HAP-1 (cell line): Measurements from ENCODE around the gene SDK1.

Experiments
- DNase-seq, 2 experiments: peaks; one replicate each; pipeline ENCODE4 v3.0.0-alpha.2; 2016 to 2020; ENCODE audit warnings: low spot score in 2 of 2
- H3K27me3 ChIP-seq: fragments of 250-450 bp; sonication (Bioruptor Pico); 2 replicates; pipeline ENCODE4 v1.5.1; 2020; ENCODE audit warnings: low read depth, mild to moderate bottlenecking, moderate library complexity
- H3K36me3 ChIP-seq: fragments of 250-450 bp; sonication (Bioruptor Pico); replicated peaks from 2 replicates; pipeline ENCODE4 v1.5.1; 2020; ENCODE audit warnings: mild to moderate bottlenecking
- H3K4me1 ChIP-seq: fragments of 250-450 bp; sonication (Bioruptor Pico); 2 replicates; pipeline ENCODE4 v1.5.1; 2020; ENCODE audit warnings: mild to moderate bottlenecking
- H3K4me3 ChIP-seq: fragments of 250-450 bp; sonication (Bioruptor Pico); 2 replicates; pipeline ENCODE4 v1.5.1; 2020; ENCODE audit warnings: mild to moderate bottlenecking, moderate library complexity
- H3K9me3 ChIP-seq: fragments of 250-450 bp; sonication (Bioruptor Pico); 2 replicates; pipeline ENCODE4 v1.5.1; 2020; ENCODE audit warnings: mild to moderate bottlenecking, moderate library complexity
- in situ Hi-C: fragments of 300-500 bp; cut with MboI; formaldehyde crosslinking; loops from 3 replicates; pipeline ENCODE4 v1.14.3; 2020; ENCODE audit warnings: low sequenced_read_pairs, inconsistent platforms, mixed read lengths

Gene SDK1

DNA sequence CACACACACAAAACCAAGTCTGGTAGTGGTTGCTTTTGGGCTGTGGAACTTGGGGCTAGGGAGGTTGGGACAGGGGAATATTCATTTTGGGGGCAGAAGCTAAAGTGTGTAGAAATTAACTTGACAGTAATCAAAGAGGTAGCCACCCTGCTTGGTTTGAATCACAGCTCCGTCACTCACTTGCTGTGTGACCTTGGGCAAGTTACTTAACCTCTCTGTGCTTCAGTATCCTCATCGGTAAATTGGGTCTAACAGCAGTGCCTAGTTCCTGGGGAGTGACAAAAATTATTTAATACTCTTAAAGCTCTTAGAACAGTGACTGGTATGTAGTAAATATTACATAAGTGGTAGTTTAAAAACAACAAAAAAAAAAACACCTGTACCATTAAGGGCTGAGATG is 489.8 kb downstream of the SDK1 start:
- DNase-seq = no peak
- no peaks in the 10 kb centered on the region for H3K4me1 ChIP-seq
- no peaks in the 10 kb centered on the region for H3K27me3 ChIP-seq
- no peak overlapping the region for H3K4me3 ChIP-seq
- in situ Hi-C loops = no loop called here
- no peaks in the 10 kb centered on the region for H3K9me3 ChIP-seq
- H3K36me3 ChIP-seq = no peaks in the 10 kb centered on the region

DNA sequence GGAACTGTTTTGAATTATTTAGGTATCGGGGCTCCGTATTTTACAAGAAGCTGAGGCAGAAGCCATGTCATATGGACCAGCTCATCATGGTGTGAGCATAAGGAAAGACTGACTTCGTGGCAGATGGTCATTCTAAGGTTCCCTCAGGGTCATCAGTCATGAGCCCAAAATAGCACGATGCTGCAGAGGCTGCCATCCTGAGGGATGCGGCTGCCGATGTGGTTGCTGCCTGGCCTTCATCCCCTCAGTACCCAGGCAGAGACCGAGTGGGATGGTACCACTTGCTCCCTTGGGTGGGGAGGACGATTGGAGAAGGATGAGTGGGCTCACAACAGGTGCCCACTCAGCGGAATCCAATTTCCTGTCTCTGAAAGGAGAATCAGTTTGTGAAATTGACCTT is 490.3 kb downstream of the SDK1 start:
- no peaks in the 10 kb centered on the region for H3K36me3 ChIP-seq
- H3K27me3 ChIP-seq = no peaks in the 10 kb centered on the region
- H3K9me3 ChIP-seq = no peaks in the 10 kb centered on the region
- H3K4me1 ChIP-seq = no peaks in the 10 kb centered on the region
- in situ Hi-C loops = no loop called here
- H3K4me3 ChIP-seq = no peak overlapping the region
- DNase-seq = no peak

DNA sequence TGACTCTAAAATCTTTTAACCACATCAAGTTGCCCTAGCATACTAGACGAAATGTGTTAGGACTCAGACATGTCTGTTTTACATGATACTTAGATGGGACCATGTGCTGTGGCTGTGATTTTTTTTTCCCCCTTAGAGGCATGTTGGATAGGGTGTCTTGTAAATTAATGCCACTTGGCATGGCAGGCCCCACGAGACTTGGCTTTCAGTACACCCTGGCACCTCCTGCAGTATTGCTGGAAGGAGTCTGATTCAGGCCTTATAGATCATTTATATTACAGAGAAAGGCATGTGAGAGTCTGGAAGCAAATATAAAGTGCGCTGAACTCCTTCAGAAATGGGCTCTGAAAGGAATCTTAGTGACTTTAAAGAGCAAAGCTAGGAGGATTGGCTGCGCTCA is 494.1 kb downstream of the SDK1 start:
- no peak for DNase-seq
- no peak overlapping the region for H3K4me3 ChIP-seq
- in situ Hi-C loops = no loop called here
- no peaks in the 10 kb centered on the region for H3K9me3 ChIP-seq
- no peaks in the 10 kb centered on the region for H3K27me3 ChIP-seq
- no peaks in the 10 kb centered on the region for H3K36me3 ChIP-seq
- H3K4me1 ChIP-seq = no peaks in the 10 kb centered on the region

DNA sequence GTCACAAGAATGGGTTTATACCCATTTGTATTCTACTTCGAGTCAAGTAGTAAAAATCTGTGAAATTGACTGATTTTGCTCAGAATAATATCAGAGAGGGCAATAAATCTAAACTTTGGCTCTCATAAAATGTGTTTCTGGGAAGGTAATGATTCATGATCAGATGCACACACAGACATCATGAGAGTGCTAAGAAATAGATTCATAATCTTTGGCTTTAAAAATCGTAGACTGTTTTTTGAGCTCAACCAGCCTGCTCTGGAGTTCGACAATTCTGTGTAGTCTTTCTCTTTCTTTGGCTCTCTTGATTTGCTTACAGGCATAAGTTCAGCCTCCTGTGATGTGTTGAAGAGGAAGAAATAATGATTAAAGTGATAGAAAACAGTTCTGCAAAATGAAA is 494.7 kb downstream of the SDK1 start:
- Histone ChIP-seq H3K9me3 (no peaks in the 10 kb centered on the region), H3K4me1 (no peaks in the 10 kb centered on the region), H3K4me3 (no peak overlapping the region), H3K36me3 (no peaks in the 10 kb centered on the region), H3K27me3 (no peaks in the 10 kb centered on the region)
- no peak for DNase-seq
- in situ Hi-C loops = no loop called here

DNA sequence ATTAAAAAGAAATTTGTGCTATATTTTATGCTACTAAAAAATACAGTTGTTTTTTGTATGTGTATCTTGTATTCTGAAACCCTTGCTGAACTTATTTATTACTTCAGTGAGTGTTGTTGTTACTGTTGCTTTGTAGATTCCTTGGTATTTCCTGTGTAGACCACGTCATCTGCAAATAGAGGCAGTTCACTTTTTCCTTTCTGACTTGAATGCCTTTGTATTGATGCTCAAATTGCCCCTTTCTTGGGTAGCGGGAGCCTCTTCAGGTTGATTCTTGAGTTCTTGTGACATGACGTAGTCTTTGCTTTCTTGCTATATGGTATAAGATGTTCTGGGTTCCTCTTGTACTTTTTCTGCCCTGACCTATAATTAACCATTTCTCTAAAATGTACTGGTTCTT is 504.1 kb downstream of the SDK1 start:
- Histone ChIP-seq H3K27me3 (no peaks in the 10 kb centered on the region), H3K9me3 (no peaks in the 10 kb centered on the region), H3K4me1 (no peaks in the 10 kb centered on the region), H3K36me3 (no peaks in the 10 kb centered on the region), H3K4me3 (no peak overlapping the region)
- no peak for DNase-seq
- in situ Hi-C loops = no loop called here

DNA sequence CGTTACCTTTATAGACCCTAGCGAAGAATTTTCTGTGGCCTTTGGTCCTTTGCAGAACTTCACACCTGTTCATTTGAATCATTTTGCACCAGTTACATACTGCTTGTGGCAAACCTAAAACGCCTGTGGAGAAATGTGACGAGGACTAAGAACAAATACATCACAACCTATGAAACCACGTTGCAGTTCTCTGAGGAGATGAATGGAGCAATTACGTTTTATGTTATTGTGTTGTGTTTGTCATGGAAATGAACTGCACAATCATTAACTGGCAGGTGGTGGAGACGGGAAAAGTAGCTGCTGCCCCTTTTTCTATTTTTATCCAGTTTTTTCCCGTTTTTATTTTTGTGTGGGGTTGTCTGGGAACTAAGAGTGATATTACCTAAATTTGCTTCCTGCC is 505.5 kb downstream of the SDK1 start:
- in situ Hi-C loops = no loop called here
- no peak for DNase-seq
- Histone ChIP-seq H3K4me1 (no peaks in the 10 kb centered on the region), H3K36me3 (no peaks in the 10 kb centered on the region), H3K4me3 (no peak overlapping the region), H3K9me3 (no peaks in the 10 kb centered on the region), H3K27me3 (no peaks in the 10 kb centered on the region)

DNA sequence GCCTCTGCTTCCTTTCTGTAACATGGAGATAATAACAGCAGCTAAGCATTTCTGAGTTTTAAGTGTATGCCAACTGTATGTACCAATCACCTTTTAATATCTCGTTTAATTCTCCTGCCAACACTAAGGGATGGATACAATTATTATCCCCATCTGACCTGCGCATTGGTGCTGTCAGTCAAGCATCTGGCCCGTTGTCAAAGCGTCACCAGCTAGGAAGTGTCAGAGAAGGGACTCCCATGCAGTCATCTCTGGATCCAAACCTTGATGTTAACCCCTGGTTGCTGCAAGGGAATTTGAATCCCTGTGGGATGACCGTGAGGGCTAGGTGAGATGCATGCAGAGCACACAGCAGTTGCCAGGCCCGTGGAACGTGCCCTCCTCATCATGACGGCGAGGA is 506.8 kb downstream of the SDK1 start:
- no peak overlapping the region for H3K4me3 ChIP-seq
- no peaks in the 10 kb centered on the region for H3K9me3 ChIP-seq
- H3K27me3 ChIP-seq = no peaks in the 10 kb centered on the region
- in situ Hi-C loops = no loop called here
- H3K36me3 ChIP-seq = no peaks in the 10 kb centered on the region
- DNase-seq = no peak
- no peaks in the 10 kb centered on the region for H3K4me1 ChIP-seq

DNA sequence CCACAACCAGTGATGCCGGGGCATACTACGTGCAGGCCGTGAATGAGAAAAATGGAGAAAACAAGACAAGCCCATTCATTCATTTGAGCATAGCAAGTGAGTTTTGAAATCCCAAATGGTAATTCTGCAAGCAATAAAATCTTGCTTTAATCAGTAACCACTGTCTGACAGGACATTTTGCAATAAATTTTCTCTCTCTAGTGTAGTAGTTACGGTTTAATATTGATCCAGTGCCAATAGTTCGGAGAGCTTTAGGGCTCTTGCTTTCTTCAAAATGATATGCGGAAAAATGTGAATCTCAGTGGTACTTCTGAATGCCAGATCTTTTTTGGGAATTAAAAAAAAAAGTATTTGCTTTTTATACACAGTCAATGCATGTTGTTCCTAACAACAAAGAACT is 520.4 kb downstream of the SDK1 start:
- Histone ChIP-seq H3K27me3 (no peaks in the 10 kb centered on the region), H3K4me3 (no peak overlapping the region), H3K4me1 (no peaks in the 10 kb centered on the region), H3K36me3 (no peaks in the 10 kb centered on the region), H3K9me3 (no peaks in the 10 kb centered on the region)
- no peak for DNase-seq
- in situ Hi-C loops = no loop called here

DNA sequence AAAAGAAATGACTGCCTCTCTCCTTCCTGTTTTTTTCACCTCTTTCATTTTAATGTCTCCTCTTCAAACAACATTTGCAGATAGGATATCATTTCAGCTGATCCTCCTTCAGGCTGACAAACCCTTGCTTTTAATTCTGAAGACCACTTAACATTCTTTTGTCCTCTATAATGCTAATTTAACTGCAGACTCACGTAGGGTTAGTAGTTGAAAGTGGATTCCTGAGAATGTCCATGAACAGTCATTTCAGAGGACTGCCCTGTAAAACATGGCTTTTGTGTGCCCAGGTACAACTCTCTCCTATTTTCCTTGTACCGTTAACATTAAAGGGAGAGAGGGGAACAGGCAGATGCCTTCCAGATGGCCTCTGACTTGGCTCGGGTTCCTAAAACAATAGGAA is 524.4 kb downstream of the SDK1 start:
- no peak for DNase-seq
- H3K9me3 ChIP-seq = no peaks in the 10 kb centered on the region
- no peaks in the 10 kb centered on the region for H3K4me1 ChIP-seq
- H3K4me3 ChIP-seq = no peak overlapping the region
- no peaks in the 10 kb centered on the region for H3K36me3 ChIP-seq
- H3K27me3 ChIP-seq = no peaks in the 10 kb centered on the region
- in situ Hi-C loops = no loop called here

DNA sequence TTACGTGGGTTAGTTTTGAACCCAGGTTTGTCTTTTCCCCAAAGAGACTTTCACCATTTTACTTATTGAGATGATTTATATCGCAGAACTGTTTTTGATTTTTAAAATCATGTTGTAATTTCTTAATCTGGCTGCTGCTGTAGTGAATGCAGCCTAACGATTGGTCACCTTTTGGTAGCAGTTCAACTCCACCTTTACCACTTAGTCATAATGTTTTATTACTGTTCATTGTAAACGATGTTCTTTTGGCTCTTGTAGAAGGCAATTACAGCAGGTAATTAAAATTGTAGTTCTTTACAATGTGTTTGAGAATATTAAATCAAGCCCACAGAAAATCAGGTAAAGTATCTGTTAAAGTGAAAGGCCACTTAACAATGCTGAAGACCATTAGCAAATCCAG is 531.1 kb downstream of the SDK1 start:
- Histone ChIP-seq H3K9me3 (no peaks in the 10 kb centered on the region), H3K36me3 (no peaks in the 10 kb centered on the region), H3K4me3 (no peak overlapping the region), H3K4me1 (no peaks in the 10 kb centered on the region), H3K27me3 (no peaks in the 10 kb centered on the region)
- DNase-seq = no peak
- in situ Hi-C loops = no loop called here

DNA sequence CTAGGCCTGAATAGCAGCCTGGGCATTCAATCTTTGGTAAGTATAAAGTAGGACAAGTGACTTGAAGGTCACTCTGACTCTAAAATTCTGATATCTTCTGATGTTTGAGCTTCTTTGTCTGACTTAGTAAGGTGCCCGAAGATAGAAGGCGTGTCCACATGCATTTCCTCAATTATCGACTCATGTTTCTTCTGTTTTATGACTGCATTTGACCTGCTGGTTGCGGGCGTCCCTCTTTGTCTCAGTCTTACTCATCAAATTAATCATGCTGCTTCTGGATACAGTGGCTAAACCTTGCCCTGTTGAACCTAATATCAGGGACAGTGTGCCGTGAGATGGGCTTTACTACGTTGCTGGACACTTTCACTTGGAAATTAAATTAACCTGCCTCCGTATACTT is 534.1 kb downstream of the SDK1 start:
- no peaks in the 10 kb centered on the region for H3K27me3 ChIP-seq
- in situ Hi-C loops = no loop called here
- no peak for DNase-seq
- no peaks in the 10 kb centered on the region for H3K9me3 ChIP-seq
- no peak overlapping the region for H3K4me3 ChIP-seq
- H3K4me1 ChIP-seq = no peaks in the 10 kb centered on the region
- H3K36me3 ChIP-seq = no peaks in the 10 kb centered on the region

DNA sequence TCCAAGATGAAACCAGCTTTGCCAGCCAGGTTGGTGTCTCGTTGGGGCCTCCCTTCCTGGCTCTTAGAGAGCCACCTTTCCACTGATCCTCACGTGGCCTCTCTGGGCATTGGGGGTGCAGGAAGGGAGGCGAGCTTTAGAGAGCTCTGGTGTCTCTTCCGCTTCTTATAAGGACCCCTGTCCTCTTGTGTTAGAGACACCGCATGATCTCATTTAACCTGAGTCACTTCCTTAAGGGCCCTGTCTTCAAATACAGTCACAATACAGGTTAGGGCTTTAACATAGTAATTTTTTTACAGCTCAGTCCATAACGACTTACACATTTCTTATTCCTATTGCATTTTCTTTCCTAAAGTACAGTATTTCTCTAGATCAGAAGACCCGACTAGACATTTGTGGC is 535.8 kb downstream of the SDK1 start:
- no peaks in the 10 kb centered on the region for H3K9me3 ChIP-seq
- in situ Hi-C loops = no loop called here
- no peaks in the 10 kb centered on the region for H3K36me3 ChIP-seq
- no peak for DNase-seq
- no peaks in the 10 kb centered on the region for H3K27me3 ChIP-seq
- H3K4me1 ChIP-seq = no peaks in the 10 kb centered on the region
- H3K4me3 ChIP-seq = no peak overlapping the region

DNA sequence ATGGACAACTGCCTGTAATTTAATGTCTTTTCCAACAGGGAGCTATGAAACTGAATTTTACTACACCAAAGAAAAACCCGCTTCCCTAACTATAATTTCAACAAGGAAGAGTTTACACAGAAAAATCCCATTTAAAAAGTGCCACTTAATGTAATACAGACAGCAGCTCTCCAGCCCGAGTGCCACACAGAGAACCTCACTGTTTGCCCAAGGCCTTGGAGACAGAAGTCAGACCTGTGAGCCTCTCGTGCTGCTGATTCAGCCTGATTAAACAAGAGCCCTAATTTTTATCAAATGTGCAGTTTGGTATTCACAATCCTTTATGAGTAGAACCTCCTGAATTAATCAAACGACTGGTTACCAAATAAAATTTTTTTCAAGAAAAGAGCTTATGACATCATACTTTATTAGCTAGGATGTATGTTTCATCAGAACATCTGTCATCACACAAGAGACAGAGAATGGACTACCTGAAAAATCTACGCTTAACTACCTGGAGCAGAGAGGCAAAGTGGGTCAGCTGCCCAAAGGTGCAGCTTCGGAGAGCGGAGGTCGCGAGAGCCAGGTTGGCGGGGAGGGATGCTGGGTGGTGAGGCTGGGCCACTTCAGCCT is 543.6 kb downstream of the SDK1 start:
- H3K27me3 ChIP-seq = no peaks in the 10 kb centered on the region
- DNase-seq = no peak
- no peaks in the 10 kb centered on the region for H3K36me3 ChIP-seq
- H3K9me3 ChIP-seq = no peaks in the 10 kb centered on the region
- no peaks in the 10 kb centered on the region for H3K4me1 ChIP-seq
- H3K4me3 ChIP-seq = no peak overlapping the region
- in situ Hi-C loops = no loop called here

DNA sequence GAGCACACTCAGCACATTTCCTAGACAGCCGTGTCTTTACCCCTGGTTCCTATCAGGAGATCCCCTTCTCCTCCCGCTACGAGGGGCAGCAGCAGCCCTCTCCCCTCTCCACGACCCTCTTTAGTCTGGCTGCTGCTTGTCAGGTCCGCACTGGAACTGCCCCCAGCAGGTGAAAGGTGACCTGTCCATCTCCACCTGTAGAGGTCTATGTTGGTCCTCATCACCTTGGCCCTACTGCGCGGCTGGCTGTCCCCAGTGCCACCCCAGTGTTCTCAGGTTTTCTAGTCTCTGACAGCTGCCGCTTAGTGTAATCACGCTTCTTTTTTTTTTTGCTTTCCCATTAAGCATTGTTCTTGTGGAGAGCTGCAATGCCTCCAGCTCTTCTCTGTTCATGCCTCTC is 545.7 kb downstream of the SDK1 start:
- Histone ChIP-seq H3K27me3 (no peaks in the 10 kb centered on the region), H3K36me3 (no peaks in the 10 kb centered on the region), H3K9me3 (no peaks in the 10 kb centered on the region), H3K4me1 (no peaks in the 10 kb centered on the region), H3K4me3 (no peak overlapping the region)
- no peak for DNase-seq
- in situ Hi-C loops = no loop called here

DNA sequence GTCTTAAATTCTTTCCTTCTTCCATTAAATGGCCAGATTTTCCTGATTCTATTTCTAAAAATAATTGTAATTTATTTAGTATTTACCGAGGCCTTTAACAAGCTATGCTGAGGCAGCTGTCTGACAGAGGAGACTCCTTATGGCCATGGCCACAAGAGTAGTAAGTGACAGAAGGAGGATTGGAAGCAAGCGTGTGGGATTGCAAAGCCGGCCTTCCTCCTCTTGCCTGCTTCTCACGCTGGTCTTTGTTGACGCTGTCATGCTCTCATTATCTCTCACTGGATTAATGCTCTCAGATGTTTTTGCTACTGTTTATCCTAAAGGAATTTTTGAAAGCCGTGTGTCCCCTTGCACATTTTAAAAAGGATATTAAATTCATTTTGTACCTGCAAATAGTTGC is 546.3 kb downstream of the SDK1 start:
- no peaks in the 10 kb centered on the region for H3K9me3 ChIP-seq
- H3K27me3 ChIP-seq = no peaks in the 10 kb centered on the region
- DNase-seq = no peak
- in situ Hi-C loops = no loop called here
- H3K4me3 ChIP-seq = no peak overlapping the region
- H3K36me3 ChIP-seq = no peaks in the 10 kb centered on the region
- no peaks in the 10 kb centered on the region for H3K4me1 ChIP-seq
